Activated naive CD8-positive, alpha-beta T cell treated with anti-CD3 and anti-CD28 coated beads for 36 hours (primary cell): ENCODE measurements around the gene OR8B12. TPM values are rescaled to one million over a fixed set of nuclear protein-coding genes. Genes with fewer than 3 reads are reported as not detected.
A peak's percentile ranks its signal among the peaks of the same experiment; 100 is the strongest.

ENCODE experiments used
- DNase-seq: peaks from one replicate; pipeline ENCODE4 v3.0.0; 2021
- H3K27ac Mint-ChIP-seq: one replicate; pipeline ENCODE4 v1.8.0; 2022; ENCODE audit warnings: mild to moderate bottlenecking, moderate library complexity, mixed read lengths
- H3K27me3 Mint-ChIP-seq: one replicate; pipeline ENCODE4 v1.8.0; 2022; ENCODE audit warnings: mild to moderate bottlenecking, mixed read lengths
- H3K36me3 Mint-ChIP-seq: one replicate; pipeline ENCODE4 v1.8.0; 2021; ENCODE audit warnings: mild to moderate bottlenecking, mixed read lengths
- H3K4me1 Mint-ChIP-seq: one replicate; pipeline ENCODE4 v1.8.0; 2021; ENCODE audit warnings: mixed read lengths
- H3K4me3 Mint-ChIP-seq: one replicate; pipeline ENCODE4 v1.8.0; 2022; ENCODE audit warnings: mild to moderate bottlenecking, moderate library complexity, mixed read lengths
- H3K9me3 Mint-ChIP-seq: one replicate; pipeline ENCODE4 v1.8.0; 2022; ENCODE audit warnings: mixed read lengths
- total RNA-seq, 2 experiments: library from RNA; stranded (reverse); gene quantifications; one replicate each; pipeline ENCODE4 v1.2.3, GENCODE V29; 2021

Gene OR8B12, protein sequence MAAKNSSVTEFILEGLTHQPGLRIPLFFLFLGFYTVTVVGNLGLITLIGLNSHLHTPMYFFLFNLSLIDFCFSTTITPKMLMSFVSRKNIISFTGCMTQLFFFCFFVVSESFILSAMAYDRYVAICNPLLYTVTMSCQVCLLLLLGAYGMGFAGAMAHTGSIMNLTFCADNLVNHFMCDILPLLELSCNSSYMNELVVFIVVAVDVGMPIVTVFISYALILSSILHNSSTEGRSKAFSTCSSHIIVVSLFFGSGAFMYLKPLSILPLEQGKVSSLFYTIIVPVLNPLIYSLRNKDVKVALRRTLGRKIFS
- not detected for total RNA-seq

DNA sequence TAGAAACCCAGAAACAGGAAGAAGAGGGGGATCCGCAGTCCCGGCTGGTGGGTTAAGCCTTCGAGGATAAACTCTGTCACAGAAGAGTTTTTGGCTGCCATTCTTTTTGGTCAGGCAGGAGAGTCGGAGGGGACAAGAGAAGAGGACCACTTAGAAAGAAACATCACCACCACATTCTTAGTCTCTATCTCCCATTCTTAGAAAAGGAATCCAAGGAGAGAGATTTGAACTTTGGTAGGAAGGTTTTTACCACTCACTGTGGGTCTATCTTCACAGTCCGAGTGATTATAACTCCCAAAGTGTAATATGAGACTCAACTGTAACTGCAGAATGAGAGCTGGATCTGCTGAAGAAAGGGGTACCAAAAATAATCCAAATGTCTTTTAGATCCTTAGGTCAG, at the start of gene OR8B12:
TSS of gene OR8B12 (minus strand) at position 101 of the 400 bp plus-strand sequence. CDS start at position 101, 0 bp downstream.
- Mint-ChIP-seq H3K36me3 (no peaks in the 10 kb centered on the region), H3K4me1 (no peaks in the 10 kb centered on the region), H3K27me3 (peaks cover 15% of the 10 kb centered on the region), H3K27ac (no peak within 1 kb of the TSS), H3K4me3 (no peak within 1 kb of the TSS), H3K9me3 (no peaks in the 10 kb centered on the region)
- DNase-seq = no peak

DNA sequence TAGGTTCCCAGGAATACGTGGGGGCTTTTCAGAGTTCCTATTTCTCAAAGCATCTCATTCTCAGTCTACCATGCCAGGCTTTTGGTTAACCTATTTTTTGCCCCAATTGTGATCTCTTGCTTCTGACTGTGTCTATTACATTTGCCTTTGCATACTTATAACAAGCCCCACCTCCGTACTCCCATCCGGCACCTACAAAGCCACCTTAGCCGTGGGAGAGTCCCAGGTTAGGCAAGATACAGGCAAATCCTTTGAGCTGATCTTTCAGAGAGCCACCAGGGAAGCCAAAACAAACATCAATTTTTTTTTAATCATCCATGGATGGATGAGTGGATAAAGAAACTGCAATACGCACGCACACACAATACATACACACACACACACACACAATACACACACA, 49.2 kb upstream of the OR8B12 start:
- Mint-ChIP-seq H3K9me3 (no peaks in the 10 kb centered on the region), H3K36me3 (no peaks in the 10 kb centered on the region), H3K4me3 (no peak overlapping the region), H3K4me1 (no peaks in the 10 kb centered on the region), H3K27ac (no peak overlapping the region), H3K27me3 (peaks cover 32% of the 10 kb centered on the region)
- no peak for DNase-seq

DNA sequence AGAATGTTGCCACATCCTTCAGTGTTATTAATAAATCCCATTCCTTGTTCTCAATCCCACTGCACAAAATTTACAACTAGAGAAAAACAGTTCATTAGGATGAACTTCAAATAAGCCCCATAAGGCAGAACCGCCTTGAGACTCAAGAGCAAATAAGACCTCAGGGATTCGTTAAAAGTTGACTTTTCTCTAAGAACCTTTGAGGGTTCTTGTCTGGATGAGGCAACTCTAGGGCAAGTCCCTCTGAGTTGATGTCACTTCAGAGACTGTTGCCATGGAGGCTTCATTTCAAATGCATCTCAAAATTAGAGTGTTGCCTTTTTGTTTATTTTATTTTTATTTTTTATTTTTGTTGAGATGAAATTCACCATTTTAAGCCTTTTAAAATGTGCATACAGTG, 48.0 kb upstream of the OR8B12 start:
- Mint-ChIP-seq H3K9me3 (no peaks in the 10 kb centered on the region), H3K36me3 (no peaks in the 10 kb centered on the region), H3K27me3 (peaks cover 28% of the 10 kb centered on the region), H3K27ac (no peak overlapping the region), H3K4me1 (no peaks in the 10 kb centered on the region), H3K4me3 (no peak overlapping the region)
- no peak for DNase-seq

DNA sequence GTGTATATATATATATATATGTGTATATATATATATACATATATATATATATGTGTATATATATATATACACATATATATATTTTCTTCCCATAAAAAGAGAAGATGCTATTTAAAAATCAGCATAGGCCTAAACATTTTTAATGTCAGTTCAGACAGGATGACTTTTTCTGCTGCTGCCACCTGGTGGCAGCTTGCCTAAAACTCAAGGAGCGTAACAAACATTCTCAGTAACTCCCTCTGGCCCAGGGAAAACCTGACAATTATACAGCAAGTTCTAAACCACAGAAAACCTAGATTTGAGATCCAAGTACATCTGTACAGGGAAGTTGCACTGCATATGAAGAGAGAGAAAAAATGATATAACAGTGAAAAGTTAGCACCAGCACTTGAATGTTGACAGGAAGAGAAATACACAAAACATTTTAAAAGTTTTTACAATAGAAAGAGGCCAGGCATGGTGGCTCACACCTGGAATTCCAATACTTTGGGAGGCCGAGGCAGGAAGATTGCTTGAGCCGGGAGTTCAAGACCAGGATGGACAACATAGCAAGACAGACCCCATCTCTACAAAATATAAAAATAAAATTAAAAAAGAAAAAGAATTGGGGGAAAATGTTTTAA, 42.9 kb upstream of the OR8B12 start:
- Mint-ChIP-seq H3K27me3 (peaks cover 20% of the 10 kb centered on the region), H3K4me1 (no peaks in the 10 kb centered on the region), H3K9me3 (no peaks in the 10 kb centered on the region), H3K27ac (no peak overlapping the region), H3K36me3 (no peaks in the 10 kb centered on the region), H3K4me3 (no peak overlapping the region)
- DNase-seq = peak; percentile 34

DNA sequence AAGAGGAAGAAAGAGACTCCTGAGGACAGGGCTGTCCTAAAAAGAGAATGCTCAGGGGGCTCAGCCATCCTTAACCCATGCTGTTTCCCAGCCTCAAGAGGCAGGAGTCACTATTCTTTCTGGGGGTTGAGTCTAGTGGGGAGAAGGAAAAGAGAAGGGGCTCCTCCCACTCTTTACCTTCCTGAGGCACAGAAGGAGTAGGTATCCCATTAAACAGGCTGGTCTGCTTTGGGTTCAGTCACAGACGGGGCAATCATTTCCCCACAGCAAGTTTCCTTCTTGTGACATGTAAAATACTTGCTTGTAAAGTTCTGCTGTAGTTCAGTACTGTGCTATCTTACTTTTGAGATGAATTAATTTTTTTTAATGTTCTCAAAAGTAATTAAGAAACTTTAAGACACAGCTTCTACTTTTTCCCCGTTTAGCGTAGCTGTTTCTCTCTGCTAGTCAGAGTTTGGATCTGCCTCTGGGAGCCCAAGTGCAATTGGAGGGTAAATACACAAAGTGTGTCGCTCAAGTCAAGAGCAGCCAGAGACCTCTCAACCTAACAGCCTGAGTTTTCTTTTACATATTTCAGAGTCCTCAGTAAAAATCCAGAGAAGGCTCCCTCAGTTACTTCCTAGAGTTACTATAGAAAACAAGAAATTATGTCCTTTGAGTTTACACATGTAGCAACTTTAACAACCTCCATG, 41.4 kb upstream of the OR8B12 start:
- H3K27ac Mint-ChIP-seq = no peak overlapping the region
- no peaks in the 10 kb centered on the region for H3K9me3 Mint-ChIP-seq
- H3K4me1 Mint-ChIP-seq = no peaks in the 10 kb centered on the region
- no peaks in the 10 kb centered on the region for H3K36me3 Mint-ChIP-seq
- DNase-seq = no peak
- H3K4me3 Mint-ChIP-seq = no peak overlapping the region
- H3K27me3 Mint-ChIP-seq = peaks cover 17% of the 10 kb centered on the region

DNA sequence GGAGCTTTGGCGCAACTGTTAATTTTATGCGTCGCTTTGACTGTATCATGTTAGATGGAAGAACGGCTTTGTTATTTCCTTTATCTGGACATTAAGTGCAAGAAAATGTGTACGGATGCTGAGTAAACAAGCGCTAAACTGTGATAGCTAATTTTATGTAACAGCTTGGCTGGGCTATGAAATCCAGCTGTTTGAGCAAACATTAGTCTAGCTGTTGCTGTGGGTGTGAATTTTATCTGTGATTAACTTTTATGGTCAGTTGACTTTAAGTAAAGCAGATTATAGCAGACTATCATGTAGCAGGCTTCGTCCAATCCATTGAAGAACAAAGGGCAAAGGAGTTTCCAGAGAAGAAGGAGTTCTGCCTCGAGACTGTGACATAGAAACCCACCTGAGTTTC, 40.3 kb upstream of the OR8B12 start:
- no peaks in the 10 kb centered on the region for H3K36me3 Mint-ChIP-seq
- peaks cover 16% of the 10 kb centered on the region for H3K27me3 Mint-ChIP-seq
- DNase-seq = no peak
- H3K4me3 Mint-ChIP-seq = no peak overlapping the region
- H3K27ac Mint-ChIP-seq = no peak overlapping the region
- no peaks in the 10 kb centered on the region for H3K4me1 Mint-ChIP-seq
- H3K9me3 Mint-ChIP-seq = no peaks in the 10 kb centered on the region

DNA sequence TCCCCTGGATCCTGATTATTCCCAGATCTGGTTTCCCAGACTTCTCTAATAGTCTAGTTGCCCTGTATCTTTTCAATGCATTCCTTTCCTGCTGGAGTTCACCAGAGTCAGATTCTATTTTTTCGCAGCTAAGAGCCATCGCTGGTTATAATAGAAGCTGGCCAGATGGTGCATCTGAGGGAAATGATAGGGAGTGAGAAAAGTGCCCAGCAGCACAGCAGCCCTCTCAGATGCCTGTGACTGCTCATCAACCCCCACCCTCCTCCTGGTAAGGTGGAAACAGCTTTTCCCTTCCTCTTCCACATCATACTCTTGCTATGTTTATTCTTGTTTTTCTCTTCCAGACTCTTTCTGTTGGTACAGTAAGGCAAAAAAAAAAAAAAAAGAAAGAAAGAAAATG, 39.1 kb upstream of the OR8B12 start:
- Mint-ChIP-seq H3K4me3 (no peak overlapping the region), H3K27ac (no peak overlapping the region), H3K27me3 (peaks cover 10% of the 10 kb centered on the region), H3K9me3 (no peaks in the 10 kb centered on the region), H3K4me1 (no peaks in the 10 kb centered on the region), H3K36me3 (no peaks in the 10 kb centered on the region)
- DNase-seq = no peak

DNA sequence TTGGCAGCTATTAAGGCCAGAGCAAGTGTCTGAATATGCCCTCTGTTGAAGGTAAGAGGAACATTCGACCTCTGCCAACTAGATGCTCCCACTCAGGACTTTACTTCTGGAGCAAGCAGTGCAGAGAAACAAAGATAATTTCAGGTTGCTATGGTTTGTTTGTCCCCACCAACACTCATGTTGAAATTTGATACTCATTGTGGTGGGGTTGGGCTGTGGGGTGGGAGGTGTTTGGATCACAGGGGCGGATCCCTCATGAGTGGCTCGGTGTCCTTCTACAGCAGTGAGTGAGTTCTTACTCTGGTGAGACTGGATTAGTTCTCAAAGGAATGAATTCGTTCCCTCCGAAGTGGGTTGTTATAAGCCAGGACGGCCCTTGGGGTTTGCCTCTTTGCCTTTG, 38.4 kb upstream of the OR8B12 start:
- H3K27ac Mint-ChIP-seq = no peak overlapping the region
- H3K36me3 Mint-ChIP-seq = no peaks in the 10 kb centered on the region
- DNase-seq = no peak
- no peaks in the 10 kb centered on the region for H3K4me1 Mint-ChIP-seq
- H3K9me3 Mint-ChIP-seq = no peaks in the 10 kb centered on the region
- peaks cover 3% of the 10 kb centered on the region for H3K27me3 Mint-ChIP-seq
- H3K4me3 Mint-ChIP-seq = no peak overlapping the region

DNA sequence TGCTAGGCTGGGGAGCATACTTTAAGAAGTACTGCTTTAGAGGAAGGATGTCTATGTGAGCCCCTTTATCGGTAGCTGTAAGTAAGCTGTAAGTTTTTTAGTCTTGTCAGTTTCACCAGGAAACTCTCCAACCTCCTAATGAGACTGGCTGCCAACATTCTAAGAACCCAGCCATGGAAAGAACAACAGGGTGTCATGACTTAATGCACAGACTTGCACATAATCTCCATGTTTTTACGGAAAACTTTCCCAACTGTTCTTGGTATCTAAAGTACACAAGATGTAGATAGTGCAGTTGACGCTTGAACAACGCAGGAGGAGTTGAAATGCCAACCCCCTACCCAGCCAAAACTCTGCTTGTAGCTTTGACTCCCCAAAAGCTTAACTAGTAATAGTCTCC, 35.3 kb upstream of the OR8B12 start:
- H3K4me3 Mint-ChIP-seq = no peak overlapping the region
- H3K4me1 Mint-ChIP-seq = no peaks in the 10 kb centered on the region
- no peak overlapping the region for H3K27ac Mint-ChIP-seq
- DNase-seq = no peak
- H3K9me3 Mint-ChIP-seq = no peaks in the 10 kb centered on the region
- no peaks in the 10 kb centered on the region for H3K36me3 Mint-ChIP-seq
- peaks cover 9% of the 10 kb centered on the region for H3K27me3 Mint-ChIP-seq

DNA sequence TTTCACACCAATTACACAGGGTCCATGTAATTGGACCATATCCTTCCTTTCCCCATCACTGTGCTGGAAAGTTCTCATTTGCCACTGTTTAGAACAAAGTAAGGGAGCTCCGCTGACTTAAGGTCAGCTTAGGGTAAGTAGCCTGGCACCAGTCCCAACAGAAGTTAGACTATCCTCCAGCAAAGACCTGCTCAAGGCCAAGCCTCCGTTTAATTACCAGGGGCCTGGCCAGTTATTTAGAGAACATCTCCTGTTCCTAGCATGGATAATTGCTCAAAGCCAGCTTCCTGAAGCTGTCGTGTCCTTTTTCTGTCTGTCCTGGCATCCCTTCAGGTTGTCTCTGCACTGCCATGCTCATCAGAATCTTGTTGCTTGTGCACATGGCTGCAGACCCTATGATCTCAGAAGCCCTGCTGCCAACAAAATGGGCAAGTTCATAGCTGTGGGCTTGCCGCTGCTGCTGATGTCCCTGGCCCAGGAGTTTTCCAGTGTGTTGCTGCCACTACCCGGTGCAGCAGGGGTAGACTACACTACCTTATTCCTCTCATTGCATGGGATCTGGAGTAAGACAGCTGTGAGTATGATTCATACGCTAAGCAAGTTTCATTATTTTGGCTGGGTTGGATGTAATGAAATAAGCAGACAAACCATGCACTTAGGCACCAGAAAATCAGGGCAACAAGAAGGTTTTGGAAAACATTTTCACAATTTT, 34.4 kb upstream of the OR8B12 start:
- no peaks in the 10 kb centered on the region for H3K9me3 Mint-ChIP-seq
- no peak overlapping the region for H3K27ac Mint-ChIP-seq
- no peak overlapping the region for H3K4me3 Mint-ChIP-seq
- H3K4me1 Mint-ChIP-seq = no peaks in the 10 kb centered on the region
- no peak for DNase-seq
- peaks cover 9% of the 10 kb centered on the region for H3K27me3 Mint-ChIP-seq
- no peaks in the 10 kb centered on the region for H3K36me3 Mint-ChIP-seq

DNA sequence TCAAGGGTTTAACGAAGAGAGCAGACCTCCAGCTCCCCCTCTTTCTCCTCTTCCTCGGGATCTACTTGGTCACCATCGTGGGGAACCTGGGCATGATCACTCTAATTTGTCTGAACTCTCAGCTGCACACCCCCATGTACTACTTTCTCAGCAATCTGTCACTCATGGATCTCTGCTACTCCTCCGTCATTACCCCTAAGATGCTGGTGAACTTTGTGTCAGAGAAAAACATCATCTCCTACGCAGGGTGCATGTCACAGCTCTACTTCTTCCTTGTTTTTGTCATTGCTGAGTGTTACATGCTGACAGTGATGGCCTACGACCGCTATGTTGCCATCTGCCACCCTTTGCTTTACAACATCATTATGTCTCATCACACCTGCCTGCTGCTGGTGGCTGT, 26.7 kb upstream of the OR8B12 start:
- no peak overlapping the region for H3K4me3 Mint-ChIP-seq
- H3K9me3 Mint-ChIP-seq = no peaks in the 10 kb centered on the region

DNA sequence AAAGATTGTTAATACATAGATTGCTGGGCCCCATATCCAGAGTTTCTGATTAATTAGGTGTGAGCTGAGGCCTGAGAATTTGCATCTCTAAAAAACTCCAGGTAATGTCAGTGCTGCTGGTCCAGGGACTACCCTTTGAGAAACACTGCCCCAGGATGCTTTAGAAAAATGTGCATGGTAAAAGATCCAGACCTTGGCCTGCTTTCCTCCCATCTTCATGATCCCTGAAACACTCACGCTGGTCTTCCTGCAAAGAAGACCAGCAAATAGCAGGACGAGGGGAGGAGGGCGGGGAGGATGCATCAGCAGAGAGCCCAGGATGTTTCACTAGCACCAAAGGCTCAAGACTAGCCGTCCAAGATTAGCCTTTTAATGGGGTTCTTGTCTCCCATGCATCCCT, 26.2 kb upstream of the OR8B12 start, which contains the start of gene OR8A1:
TSS of gene OR8A1 (plus strand) at position 301 of the 400 bp plus-strand sequence. CDS start 123 bp downstream, outside the sequence.
- H3K9me3 Mint-ChIP-seq = no peaks in the 10 kb centered on the region
- H3K4me3 Mint-ChIP-seq = no peak within 1 kb of the TSS
- H3K4me1 Mint-ChIP-seq = no peaks in the 10 kb centered on the region
- peaks cover 19% of the 10 kb centered on the region for H3K27me3 Mint-ChIP-seq
- H3K36me3 Mint-ChIP-seq = no peaks in the 10 kb centered on the region
- no peak within 1 kb of the TSS for H3K27ac Mint-ChIP-seq
- no peak for DNase-seq

More for the DNA sequence above, 26.7 kb upstream of the OR8B12 start:
- Mint-ChIP-seq H3K36me3 (no peaks in the 10 kb centered on the region), H3K27ac (no peak overlapping the region), H3K27me3 (peaks cover 22% of the 10 kb centered on the region), H3K4me1 (no peaks in the 10 kb centered on the region)
- no peak for DNase-seq

DNA sequence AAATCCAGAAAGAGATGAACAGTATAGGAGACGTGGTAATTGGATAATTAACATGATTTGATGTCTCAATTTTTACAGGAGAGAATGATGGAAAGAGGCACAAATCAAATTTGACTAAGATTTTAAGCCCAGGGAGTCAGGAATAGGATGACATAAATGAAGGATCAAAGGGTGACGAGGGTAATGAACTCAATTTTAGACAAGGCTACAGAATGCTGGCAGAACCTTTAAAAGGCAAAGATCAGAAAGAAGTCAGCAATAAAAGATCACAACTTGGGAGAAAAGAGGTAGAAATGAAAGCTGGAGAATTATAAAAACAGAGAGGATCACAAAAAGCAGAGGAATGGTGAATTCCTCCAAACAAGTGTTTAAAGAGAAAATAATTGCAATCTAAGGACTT, 13.4 kb upstream of the OR8B12 start:
- peaks cover 5% of the 10 kb centered on the region for H3K27me3 Mint-ChIP-seq
- no peaks in the 10 kb centered on the region for H3K36me3 Mint-ChIP-seq
- DNase-seq = no peak
- no peaks in the 10 kb centered on the region for H3K4me1 Mint-ChIP-seq
- H3K9me3 Mint-ChIP-seq = no peaks in the 10 kb centered on the region
- H3K4me3 Mint-ChIP-seq = no peak overlapping the region
- H3K27ac Mint-ChIP-seq = no peak overlapping the region

DNA sequence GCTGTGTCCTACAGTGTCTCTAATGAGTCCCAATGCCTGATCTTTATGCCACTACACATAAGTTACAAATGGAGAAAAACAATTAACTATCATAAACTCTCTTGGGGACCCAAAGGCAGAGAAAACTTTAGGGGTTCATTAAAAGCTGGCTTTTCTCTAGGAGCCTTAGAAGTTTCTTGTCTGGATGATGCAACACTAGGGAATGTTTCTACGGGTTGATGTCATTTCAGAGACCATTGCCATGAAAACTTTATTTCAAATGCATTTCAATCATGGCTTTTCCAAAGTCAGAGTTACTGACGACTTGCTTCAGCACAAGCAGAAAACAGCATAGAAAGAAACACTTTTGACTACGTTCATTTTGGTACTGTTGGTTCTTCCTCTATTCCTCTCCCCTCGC, 8.5 kb upstream of the OR8B12 start:
- no peak overlapping the region for H3K4me3 Mint-ChIP-seq
- H3K36me3 Mint-ChIP-seq = no peaks in the 10 kb centered on the region
- no peak overlapping the region for H3K27ac Mint-ChIP-seq
- no peaks in the 10 kb centered on the region for H3K4me1 Mint-ChIP-seq
- no peak for DNase-seq
- no peaks in the 10 kb centered on the region for H3K9me3 Mint-ChIP-seq
- H3K27me3 Mint-ChIP-seq = peaks cover 7% of the 10 kb centered on the region

DNA sequence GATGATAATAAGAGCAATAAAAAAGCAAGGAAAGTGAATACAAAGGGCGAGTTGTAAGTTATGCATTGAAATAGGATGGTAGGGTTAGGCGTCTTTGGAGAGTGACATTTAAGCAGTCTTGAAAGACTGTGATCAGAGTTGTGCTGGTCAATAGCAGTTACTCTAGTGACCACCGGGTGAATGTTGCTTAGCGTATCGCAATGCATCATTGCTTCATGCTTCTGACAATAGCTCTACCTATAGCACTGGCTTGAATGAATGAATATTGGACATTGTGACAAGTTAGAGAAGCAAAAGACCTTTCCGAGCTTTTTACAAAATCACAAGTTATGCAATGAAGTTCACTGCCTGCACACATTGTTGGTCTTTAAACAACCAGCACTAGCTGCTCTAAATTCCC, 7.7 kb upstream of the OR8B12 start:
- no peaks in the 10 kb centered on the region for H3K4me1 Mint-ChIP-seq
- H3K4me3 Mint-ChIP-seq = no peak overlapping the region
- no peak for DNase-seq
- no peaks in the 10 kb centered on the region for H3K36me3 Mint-ChIP-seq
- H3K9me3 Mint-ChIP-seq = no peaks in the 10 kb centered on the region
- peaks cover 10% of the 10 kb centered on the region for H3K27me3 Mint-ChIP-seq
- H3K27ac Mint-ChIP-seq = no peak overlapping the region
